Measurements from ENCODE around the gene PRICKLE2. TPM values are rescaled to one million over a fixed set of nuclear protein-coding genes. Genes with fewer than 3 reads are reported as not detected.

Gene PRICKLE2
- total RNA-seq, 6 experiments from 2014 or later = 2.4 to 4.4 (median 3.3) TPM

- no peaks in the 10 kb centered on the region for H3K27me3 ChIP-seq
- no peak overlapping the region for H3K4me3 ChIP-seq
- no peaks in the 10 kb centered on the region for H3K9me3 ChIP-seq
- DNase-seq (no peak), ATAC-seq (no peak)
- intact Hi-C loops (cut with DNase I) = no loop called here
- 70% methylated on average over 2 of the region's 2 CpGs for WGBS (ENCODE audit: insufficient coverage, low coverage, low lambda C conversion rate, missing lambda C conversion rate)
- H3K27ac ChIP-seq = no peak overlapping the region
- TF ChIP-seq CTCF (IDR thresholded peaks at IDR 0.05) = no peak
- H3K4me1 ChIP-seq = no peaks in the 10 kb centered on the region
- no peaks in the 10 kb centered on the region for H3K36me3 ChIP-seq
Observed at GRCh38 chr3:64055076-64055475, 170.2 kb downstream of the PRICKLE2 start.

DNA sequence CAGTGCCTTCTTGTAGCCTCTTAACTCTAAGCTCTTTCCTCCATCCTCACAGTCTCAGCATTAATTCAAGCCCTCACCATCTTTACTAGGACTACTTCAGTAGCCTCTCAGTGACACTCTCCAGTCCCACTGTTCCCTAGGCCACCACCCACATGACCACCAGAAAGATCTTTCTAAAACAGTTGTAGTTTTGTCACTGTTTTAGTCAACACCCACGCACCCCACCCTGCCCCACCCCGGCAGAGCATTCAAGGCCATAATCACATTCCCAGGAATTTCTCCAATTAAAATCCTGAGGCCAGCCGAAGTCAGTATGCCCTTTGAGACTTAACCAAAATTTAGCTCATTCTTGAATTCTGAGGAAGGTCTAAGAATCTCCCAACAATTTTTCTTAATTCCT, 170.8 kb downstream of the PRICKLE2 start:
- WGBS (ENCODE audit: insufficient coverage, low coverage, low lambda C conversion rate, missing lambda C conversion rate) = 77% methylated on average over 3 of the region's 3 CpGs
- intact Hi-C loops (cut with DNase I) = no loop called here
- Histone ChIP-seq H3K4me1 (no peaks in the 10 kb centered on the region), H3K4me3 (no peak overlapping the region), H3K36me3 (no peaks in the 10 kb centered on the region), H3K9me3 (no peaks in the 10 kb centered on the region), H3K27me3 (no peaks in the 10 kb centered on the region), H3K27ac (no peak overlapping the region)
- DNase-seq (no peak), ATAC-seq (no peak)
- TF ChIP-seq POLR2A (IDR thresholded peaks at IDR 0.05) (no peak), CTCF (IDR thresholded peaks at IDR 0.05) (no peak)

DNA sequence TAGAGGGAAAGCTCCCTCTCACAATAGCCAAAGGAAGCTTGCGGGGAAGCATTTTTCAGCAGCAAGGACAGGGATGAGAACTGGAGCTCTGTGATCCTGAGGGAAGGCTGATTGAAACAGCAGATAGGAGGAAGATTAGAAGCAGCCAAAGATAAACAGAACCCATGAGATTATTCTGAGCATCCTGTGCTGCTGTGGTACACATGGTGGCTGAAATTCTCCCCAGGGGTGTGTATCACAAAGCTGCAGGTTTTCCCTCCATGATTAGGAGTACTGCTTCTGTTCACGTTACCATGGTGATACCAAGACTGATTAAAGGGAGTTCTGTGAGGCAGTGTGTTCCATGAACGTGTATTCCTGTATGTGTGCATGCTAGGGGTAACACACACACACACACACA, 171.7 kb downstream of the PRICKLE2 start:
- no peaks in the 10 kb centered on the region for H3K9me3 ChIP-seq
- H3K36me3 ChIP-seq = no peaks in the 10 kb centered on the region
- H3K4me3 ChIP-seq = no peak overlapping the region
- H3K27ac ChIP-seq = no peak overlapping the region
- no peaks in the 10 kb centered on the region for H3K27me3 ChIP-seq
- intact Hi-C loops (cut with DNase I) = no loop called here
- TF ChIP-seq POLR2A (IDR thresholded peaks at IDR 0.05) = no peak
- DNase-seq (no peak), ATAC-seq (no peak)
- WGBS (ENCODE audit: insufficient coverage, low coverage, low lambda C conversion rate, missing lambda C conversion rate) = 52% methylated on average over 3 of the region's 3 CpGs
- no peaks in the 10 kb centered on the region for H3K4me1 ChIP-seq

DNA sequence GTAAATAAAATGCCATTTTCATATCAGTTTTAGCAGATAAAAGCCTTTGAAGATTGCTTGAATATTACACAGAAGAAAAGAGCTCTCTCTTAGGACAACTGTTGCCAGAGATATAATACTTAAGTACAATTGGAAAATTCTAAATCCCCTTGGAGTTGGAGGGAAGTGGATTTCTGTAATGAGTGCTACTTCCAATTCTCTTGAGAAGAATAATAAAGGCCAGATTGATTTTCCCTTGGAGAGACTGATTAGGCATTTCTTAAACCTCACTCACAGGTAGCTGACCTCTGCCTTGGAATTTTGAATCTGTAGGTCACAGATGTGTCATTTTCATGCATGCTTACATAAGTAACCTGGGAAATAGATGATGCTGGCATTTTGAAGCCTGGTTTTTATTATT, 172.1 kb downstream of the PRICKLE2 start:
- Histone ChIP-seq H3K4me3 (no peak overlapping the region), H3K4me1 (no peaks in the 10 kb centered on the region), H3K27me3 (no peaks in the 10 kb centered on the region), H3K36me3 (no peaks in the 10 kb centered on the region), H3K27ac (no peak overlapping the region), H3K9me3 (no peaks in the 10 kb centered on the region)
- intact Hi-C loops (cut with DNase I) = no loop called here
- no peak for ATAC-seq
- no peak for DNase-seq
- no peak for TF ChIP-seq CTCF (IDR thresholded peaks at IDR 0.05)
- no peak for TF ChIP-seq POLR2A (IDR thresholded peaks at IDR 0.05)

GRCh38 chr3:64049832-64050231, 175.4 kb downstream of the PRICKLE2 start:
- Histone ChIP-seq H3K4me1 (no peaks in the 10 kb centered on the region), H3K4me3 (no peak overlapping the region), H3K27me3 (no peaks in the 10 kb centered on the region), H3K36me3 (no peaks in the 10 kb centered on the region), H3K27ac (no peak overlapping the region), H3K9me3 (no peaks in the 10 kb centered on the region)
- intact Hi-C loops (cut with DNase I) = no loop called here
- TF ChIP-seq POLR2A (IDR thresholded peaks at IDR 0.05) = no peak
- DNase-seq = no peak
- ATAC-seq = no peak
- WGBS (ENCODE audit: insufficient coverage, low coverage, low lambda C conversion rate, missing lambda C conversion rate) = 50% methylated on average over 4 of the region's 4 CpGs

- Histone ChIP-seq H3K4me3 (no peak overlapping the region), H3K36me3 (no peaks in the 10 kb centered on the region), H3K27me3 (no peaks in the 10 kb centered on the region), H3K4me1 (no peaks in the 10 kb centered on the region), H3K9me3 (no peaks in the 10 kb centered on the region), H3K27ac (no peak overlapping the region)
- 64% methylated on average over 3 of the region's 3 CpGs for WGBS (ENCODE audit: insufficient coverage, low coverage, low lambda C conversion rate, missing lambda C conversion rate)
- intact Hi-C loops (cut with DNase I) = no loop called here
- DNase-seq (no peak), ATAC-seq (no peak)
- TF ChIP-seq POLR2A (IDR thresholded peaks at IDR 0.05) (no peak), CTCF (IDR thresholded peaks at IDR 0.05) (no peak)
Observed at GRCh38 chr3:64049136-64049535, 176.1 kb downstream of the PRICKLE2 start.

All from right lobe of liver (tissue), 6 donors.